HG03139 (cell line): ENCODE data around the gene GMDS.

Source experiments
- ATAC-seq: cut with Tn5 transposase; IDR thresholded peaks from one replicate; pipeline ENCODE4 v1.9.1; 2021; ENCODE audit not compliant: unreplicated experiment

GMDS gene

DNA sequence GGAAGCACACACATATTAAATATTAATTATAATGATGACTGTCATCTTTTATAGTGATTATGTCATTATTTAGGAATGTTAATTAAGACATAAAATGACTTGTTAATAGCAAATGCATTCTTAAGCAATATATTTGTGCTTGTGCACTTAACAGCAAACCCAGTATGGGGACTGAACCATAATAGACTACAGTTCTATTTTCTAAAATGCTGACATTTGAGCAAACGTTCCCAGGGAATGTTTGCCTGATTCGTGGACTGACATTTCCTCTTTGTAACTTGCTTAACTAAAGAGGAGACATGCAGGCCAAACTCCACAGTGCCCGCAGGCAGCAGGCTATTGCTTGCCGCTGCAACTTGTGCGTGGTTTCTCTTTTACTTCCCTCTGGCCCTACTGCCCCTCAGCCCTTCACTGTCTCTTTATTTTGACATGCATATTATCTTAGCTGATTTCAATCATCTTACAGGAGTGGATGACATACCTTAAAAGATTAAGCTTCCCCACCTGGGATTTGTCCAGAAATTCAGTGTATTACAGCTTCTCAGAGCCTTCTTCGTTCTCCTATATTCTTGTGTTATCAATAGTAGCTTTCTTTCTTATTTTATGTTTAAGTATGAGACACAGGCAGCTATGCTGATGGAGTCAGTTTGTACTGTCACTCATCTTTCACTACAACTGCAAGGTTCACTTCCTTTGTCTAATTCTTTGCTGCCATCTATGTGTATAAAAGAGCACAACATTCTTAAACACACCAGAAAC is 141.5 kb downstream of the GMDS start:
- ATAC-seq = no peak

DNA sequence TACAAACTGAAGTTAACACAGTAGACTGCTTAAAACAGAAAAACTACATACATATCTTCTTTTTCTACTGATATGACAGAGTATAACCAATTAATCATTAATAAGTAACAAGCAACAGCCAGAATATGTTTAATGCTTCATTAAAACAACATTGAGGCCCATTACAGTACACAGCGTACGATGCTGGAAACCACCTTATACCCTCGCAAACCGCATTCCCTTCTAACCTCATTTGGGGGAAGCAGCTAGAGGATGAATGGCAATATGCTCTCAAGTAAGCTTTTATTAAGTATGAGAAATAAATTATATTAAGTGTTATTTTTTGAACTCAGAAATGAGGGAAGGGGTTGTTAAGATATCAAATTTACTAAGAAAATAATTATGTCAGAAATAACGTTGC is 142.4 kb downstream of the GMDS start:
- no peak for ATAC-seq

DNA sequence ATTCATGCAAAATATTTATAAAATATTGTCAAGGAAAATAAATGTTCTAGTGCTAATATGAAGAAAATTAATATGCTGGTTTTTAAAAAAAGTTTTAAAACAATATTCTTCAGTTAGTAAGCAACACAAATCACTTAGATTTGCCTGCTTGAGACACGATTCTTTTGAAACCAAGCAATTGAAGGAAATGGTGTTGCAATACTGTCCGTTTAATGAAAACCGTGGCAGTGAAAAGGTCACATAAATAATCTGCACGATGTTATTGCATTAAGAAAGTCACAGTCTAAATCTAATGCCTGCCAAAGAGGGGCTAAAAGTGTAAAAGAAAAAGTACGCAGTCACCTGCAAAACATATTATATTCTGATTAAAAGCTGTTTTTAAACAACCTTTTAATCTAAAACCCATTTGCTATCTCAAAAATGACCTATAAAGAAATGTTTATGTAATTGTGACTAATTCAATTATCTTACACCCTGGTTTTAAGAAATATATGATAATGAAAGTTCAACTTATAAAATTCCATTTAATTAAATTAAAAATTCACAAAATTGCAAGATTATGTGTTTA is 143.0 kb downstream of the GMDS start:
- ATAC-seq = no peak

DNA sequence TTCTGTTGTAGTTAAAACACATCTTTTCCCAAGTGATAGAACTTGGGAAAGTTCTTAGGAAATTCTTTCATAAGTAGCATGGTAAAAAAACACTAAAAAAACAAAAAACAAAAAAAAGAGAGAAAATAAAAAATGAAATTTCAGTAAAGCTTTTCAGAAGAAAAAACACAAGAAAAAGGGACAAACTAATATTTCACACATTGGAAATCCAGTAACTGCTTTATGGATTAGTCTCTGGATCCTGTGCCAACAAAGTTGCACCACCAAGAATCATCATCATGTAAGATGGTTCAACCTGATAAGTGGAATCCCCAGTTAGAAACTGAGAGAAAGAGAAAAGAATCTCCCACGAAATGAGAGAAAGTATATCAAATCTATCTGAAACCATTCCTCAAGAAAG is 144.2 kb downstream of the GMDS start:
- no peak for ATAC-seq

GRCh38 chr6:2099870-2100269 is 145.5 kb downstream of the GMDS start:
- no peak for ATAC-seq

GRCh38 chr6:2097464-2097863 is 147.9 kb downstream of the GMDS start:
- no peak for ATAC-seq

- no peak for ATAC-seq
Measured at GRCh38 chr6:2094642-2095041, 150.8 kb downstream of the GMDS start.

GRCh38 chr6:2086326-2086965 is 159.0 kb downstream of the GMDS start:
- ATAC-seq = no peak

GRCh38 chr6:2085657-2086056 is 159.7 kb downstream of the GMDS start:
- no peak for ATAC-seq

GRCh38 chr6:2081155-2082138 is 164.0 kb downstream of the GMDS start:
- no peak for ATAC-seq

DNA sequence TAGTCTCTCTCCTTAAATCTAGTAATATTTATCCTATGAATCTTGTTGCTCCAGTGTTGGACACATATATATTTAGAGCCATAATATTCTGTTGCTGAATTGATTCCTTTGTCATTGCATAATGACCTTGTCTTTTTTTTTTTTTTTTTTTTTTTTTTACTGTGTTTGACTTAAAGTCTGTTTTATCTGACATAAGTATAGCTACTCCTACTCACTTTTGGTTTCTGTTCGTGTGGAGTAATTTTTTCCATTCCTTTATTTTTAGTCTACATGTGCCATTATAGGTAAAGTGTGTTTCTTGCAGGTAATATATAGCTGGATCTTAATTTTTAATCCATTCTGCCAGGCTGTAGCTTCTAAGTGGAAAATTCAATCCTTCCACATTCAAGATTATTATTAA is 166.5 kb downstream of the GMDS start:
- no peak for ATAC-seq

DNA sequence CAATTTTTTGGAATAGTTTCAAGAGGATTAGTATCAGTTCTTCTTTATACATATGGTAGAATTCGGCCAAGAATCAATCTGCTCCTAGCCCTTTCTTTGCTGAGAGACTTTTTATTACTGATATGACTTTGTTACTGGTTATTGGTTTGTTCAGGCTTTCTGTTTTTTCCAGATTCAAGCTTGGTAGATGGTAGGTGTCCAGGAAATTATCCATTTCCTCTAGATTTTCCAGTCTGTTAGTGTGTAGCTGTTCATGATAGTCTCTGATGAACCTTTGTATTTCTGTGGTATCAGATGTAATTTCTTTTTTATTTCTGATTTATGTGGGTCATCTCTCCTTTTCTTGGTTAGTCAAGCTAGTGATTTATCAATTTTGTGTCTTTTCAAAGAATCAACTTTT is 167.6 kb downstream of the GMDS start:
- no peak for ATAC-seq

GRCh38 chr6:2073476-2073875 is 171.9 kb downstream of the GMDS start:
- ATAC-seq = no peak

DNA sequence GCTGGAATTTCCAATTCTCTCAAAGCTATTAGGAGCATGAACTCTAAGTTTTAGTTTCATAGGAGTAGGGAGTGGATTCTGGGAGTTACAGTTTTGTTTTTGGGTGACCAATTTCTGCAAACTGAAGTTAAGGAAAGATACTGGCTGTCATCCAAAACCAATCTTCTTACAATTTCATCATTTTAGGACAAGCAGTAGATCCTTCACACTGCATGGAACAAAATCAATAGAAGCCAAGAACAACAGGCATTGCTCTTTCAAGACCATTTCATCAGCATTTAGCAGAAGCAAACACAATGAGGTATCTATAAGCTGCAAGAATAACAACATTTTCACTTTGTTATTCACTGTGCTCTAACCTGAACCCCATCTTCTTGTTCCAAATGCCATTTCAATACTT is 173.0 kb downstream of the GMDS start:
- ATAC-seq = no peak

DNA sequence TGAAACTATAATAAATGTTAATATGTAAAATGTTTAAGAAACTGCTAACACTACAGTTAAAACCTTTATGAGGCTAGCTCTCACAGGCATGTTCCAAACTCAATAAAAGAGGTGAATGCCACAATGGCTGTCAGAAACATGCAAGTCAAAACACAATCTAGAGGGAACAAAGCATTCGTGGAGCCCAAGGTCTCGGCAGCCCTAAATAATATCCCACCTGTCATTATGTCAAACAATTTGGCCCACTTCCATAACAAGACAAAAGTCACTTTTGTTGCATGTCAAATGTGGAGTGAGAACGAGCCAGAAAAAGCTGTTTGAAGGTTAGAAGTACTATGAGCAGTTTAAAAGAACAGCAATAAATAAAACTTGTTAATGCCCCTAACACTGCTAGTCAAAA is 181.9 kb downstream of the GMDS start:
- no peak for ATAC-seq

GRCh38 chr6:2061880-2062279 is 183.5 kb downstream of the GMDS start:
- no peak for ATAC-seq

- ATAC-seq = no peak
Measured at GRCh38 chr6:2055911-2056310, 189.5 kb downstream of the GMDS start.

- ATAC-seq = no peak
Measured at GRCh38 chr6:2055143-2055542, 190.3 kb downstream of the GMDS start.

DNA sequence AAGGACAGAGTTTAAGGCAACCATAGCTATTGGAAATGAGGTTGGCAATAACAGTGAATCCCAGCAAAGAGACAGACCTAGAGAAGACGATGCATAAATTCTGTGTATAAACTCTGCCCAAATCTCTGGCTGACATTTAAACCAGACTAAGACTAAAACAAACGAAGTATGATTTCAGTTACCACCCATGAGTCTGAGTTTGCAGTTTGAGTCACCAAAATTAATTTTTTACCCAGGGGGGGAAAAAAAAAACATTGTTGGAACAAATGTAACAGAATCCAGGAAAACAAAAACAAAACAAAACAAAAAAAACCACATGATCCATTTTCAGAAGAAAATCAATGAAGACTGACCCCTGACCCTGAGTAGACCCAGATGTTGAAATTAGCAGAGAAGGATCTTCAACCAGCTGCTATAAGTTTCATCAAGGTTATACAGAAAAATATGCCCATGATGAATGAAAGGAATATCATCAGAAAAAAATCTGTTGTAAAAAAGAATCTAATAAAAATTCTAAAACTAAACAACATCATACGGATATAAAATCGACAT is 190.8 kb downstream of the GMDS start:
- no peak for ATAC-seq

DNA sequence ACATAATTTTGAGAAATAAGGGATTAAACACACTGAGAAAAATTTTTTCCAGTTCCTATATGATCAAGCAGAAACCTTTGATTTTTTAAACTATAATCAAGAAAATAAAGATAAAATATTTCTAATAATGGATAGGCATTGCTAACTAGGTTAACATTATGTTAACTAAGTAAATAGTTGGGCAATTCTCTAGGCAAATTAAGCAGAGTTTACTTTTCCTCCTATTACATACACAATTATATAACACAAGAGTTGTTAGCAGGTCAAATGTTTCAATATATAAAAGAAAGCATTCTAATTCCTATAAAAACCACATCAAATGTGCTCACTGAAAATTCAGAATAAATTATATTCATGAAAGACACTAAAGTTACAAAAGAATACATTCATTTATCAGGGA is 191.7 kb downstream of the GMDS start:
- no peak for ATAC-seq

- no peak for ATAC-seq
Measured at GRCh38 chr6:2047855-2048254, 197.6 kb downstream of the GMDS start.
